HepG2 (cell line): Measurements from ENCODE around the gene ZNF888.

Experiments used
- CTCF ChIP-seq: sonication (generic); formaldehyde crosslinking; IDR thresholded peaks from 2 replicates; pipeline ENCODE4 v1.5.0; 2020; ENCODE audit warnings: mild to moderate bottlenecking, missing genetic modification reagents, moderate library complexity
- NFE2L1 ChIP-seq: sonication (generic); formaldehyde crosslinking; IDR thresholded peaks from 2 replicates; pipeline ENCODE4 v1.4.0; 2020; ENCODE audit warnings: missing genetic modification reagents, mild to moderate bottlenecking, borderline replicate concordance
- POLR2A ChIP-seq, 2 experiments: IDR thresholded peaks; 2 replicates each; pipeline ENCODE4 v1.6.1; 2011; ENCODE audit warnings: low read depth in 2 of 2, low read length in 2 of 2, mild to moderate bottlenecking in 1 of 2, moderate library complexity in 1 of 2; ENCODE audit not compliant: insufficient read depth in 1 of 2
- POLR2AphosphoS5 ChIP-seq: IDR thresholded peaks from 2 replicates; pipeline ENCODE4 v1.6.1; 2012; ENCODE audit warnings: low read depth, low read length
- PREB ChIP-seq: sonication (generic); formaldehyde crosslinking; IDR thresholded peaks from 2 replicates; pipeline ENCODE4 v1.4.0; 2020; ENCODE audit warnings: missing genetic modification reagents
- ZNF614 ChIP-seq: IDR thresholded peaks from 2 replicates; pipeline ENCODE4 v1.6.1; 2018; ENCODE audit warnings: missing biosample characterization, missing genetic modification reagents, inconsistent platforms, borderline replicate concordance

GRCh38 chr19:52897138-52897935 lies 25.9 kb downstream of the ZNF888 start, which contains the start of gene ZNF320:
- TF ChIP-seq POLR2AphosphoS5 = no peak
- TF ChIP-seq POLR2A (IDR thresholded peaks at IDR 0.05; ENCODE audit: insufficient read depth in 1 of 2, low read depth in 2 of 2, low read length in 2 of 2) = no peak
- no peak for TF ChIP-seq PREB (CRISPR knock-in tag)
- TF ChIP-seq ZNF614 = no peak
- no peak for TF ChIP-seq CTCF (CRISPR knock-in tag)
- TF ChIP-seq NFE2L1 (CRISPR knock-in tag) = no peak
